ENCODE data around the gene MRPL4. TPM values are rescaled to one million over a fixed set of nuclear protein-coding genes. Genes with fewer than 3 reads are reported as not detected.

MRPL4 gene
- total and polyA plus RNA-seq, 10 of the 15 experiments (the other 5 are each of a cell fraction or from before 2014, with no cell fraction given) = 0.79 to 221 (median 112) TPM

GRCh38 chr19:10270180-10270615 lies 18.2 kb downstream of the MRPL4 start (continued):
- peak; percentile 64; the same call in 1 of the 2 replicates for TF ChIP-seq TCF12 (IDR thresholded peaks at IDR 0.05; ENCODE audit: low read depth, low read length)
- no peak; the same call in 1 of the 2 replicates for TF ChIP-seq NFIC (IDR thresholded peaks at IDR 0.05; ENCODE audit: low read depth, low read length)
- peak; percentile 17 for TF ChIP-seq SMARCA5 (IDR thresholded peaks at IDR 0.05)
- TF ChIP-seq, protein P1, sequence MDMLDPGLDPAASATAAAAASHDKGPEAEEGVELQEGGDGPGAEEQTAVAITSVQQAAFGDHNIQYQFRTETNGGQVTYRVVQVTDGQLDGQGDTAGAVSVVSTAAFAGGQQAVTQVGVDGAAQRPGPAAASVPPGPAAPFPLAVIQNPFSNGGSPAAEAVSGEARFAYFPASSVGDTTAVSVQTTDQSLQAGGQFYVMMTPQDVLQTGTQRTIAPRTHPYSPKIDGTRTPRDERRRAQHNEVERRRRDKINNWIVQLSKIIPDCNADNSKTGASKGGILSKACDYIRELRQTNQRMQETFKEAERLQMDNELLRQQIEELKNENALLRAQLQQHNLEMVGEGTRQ (IDR thresholded peaks at IDR 0.05; ENCODE audit: borderline replicate concordance, low read depth, low read length) = no peak
- TF ChIP-seq ZNF384 (IDR thresholded peaks at IDR 0.05; ENCODE audit: borderline replicate concordance, low read depth, low read length) = no peak
- peak in 1 of 2 experiments; percentile 67; a peak in 1 of 4 replicates for TF ChIP-seq ETV6 (conservative IDR thresholded peaks at IDR 0.05 in 1 of 2, IDR thresholded peaks at IDR 0.05 in 1 of 2; ENCODE audit: borderline replicate concordance in 1 of 2, low read depth in 1 of 2)
- TF ChIP-seq CUX1 (IDR thresholded peaks at IDR 0.05; ENCODE audit: insufficient replicate concordance, low read depth, low read length) = no peak
- TF ChIP-seq CBFB (IDR thresholded peaks at IDR 0.05; ENCODE audit: low read depth) = peak; percentile 80; the same call in 1 of the 2 replicates
- TF ChIP-seq POU2F2 (IDR thresholded peaks at IDR 0.05; ENCODE audit: borderline replicate concordance, low read depth, low read length) = peak; percentile 41; the same call in 1 of the 3 replicates
- TF ChIP-seq STAT3 (IDR thresholded peaks at IDR 0.05; ENCODE audit: low read depth, low read length) = no peak
- TF ChIP-seq MXI1 (IDR thresholded peaks at IDR 0.05; ENCODE audit: low read depth, low read length) = peak; percentile 41; the same call in 1 of the 2 replicates
- peak; percentile 30 for TF ChIP-seq RELA (IDR thresholded peaks at IDR 0.05; ENCODE audit: borderline replicate concordance, partially characterized antibody)
- TF ChIP-seq SKIL (IDR thresholded peaks at IDR 0.05; ENCODE audit: low read depth, poor library complexity, severe bottlenecking) = peak; percentile 39
- TF ChIP-seq, protein P2, sequence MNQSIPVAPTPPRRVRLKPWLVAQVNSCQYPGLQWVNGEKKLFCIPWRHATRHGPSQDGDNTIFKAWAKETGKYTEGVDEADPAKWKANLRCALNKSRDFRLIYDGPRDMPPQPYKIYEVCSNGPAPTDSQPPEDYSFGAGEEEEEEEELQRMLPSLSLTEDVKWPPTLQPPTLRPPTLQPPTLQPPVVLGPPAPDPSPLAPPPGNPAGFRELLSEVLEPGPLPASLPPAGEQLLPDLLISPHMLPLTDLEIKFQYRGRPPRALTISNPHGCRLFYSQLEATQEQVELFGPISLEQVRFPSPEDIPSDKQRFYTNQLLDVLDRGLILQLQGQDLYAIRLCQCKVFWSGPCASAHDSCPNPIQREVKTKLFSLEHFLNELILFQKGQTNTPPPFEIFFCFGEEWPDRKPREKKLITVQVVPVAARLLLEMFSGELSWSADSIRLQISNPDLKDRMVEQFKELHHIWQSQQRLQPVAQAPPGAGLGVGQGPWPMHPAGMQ (IDR thresholded peaks at IDR 0.05; ENCODE audit: borderline replicate concordance) = 0 out of 2 replicates have a peak, but pooled peaks have one; percentile 22
- TF ChIP-seq, protein P3, sequence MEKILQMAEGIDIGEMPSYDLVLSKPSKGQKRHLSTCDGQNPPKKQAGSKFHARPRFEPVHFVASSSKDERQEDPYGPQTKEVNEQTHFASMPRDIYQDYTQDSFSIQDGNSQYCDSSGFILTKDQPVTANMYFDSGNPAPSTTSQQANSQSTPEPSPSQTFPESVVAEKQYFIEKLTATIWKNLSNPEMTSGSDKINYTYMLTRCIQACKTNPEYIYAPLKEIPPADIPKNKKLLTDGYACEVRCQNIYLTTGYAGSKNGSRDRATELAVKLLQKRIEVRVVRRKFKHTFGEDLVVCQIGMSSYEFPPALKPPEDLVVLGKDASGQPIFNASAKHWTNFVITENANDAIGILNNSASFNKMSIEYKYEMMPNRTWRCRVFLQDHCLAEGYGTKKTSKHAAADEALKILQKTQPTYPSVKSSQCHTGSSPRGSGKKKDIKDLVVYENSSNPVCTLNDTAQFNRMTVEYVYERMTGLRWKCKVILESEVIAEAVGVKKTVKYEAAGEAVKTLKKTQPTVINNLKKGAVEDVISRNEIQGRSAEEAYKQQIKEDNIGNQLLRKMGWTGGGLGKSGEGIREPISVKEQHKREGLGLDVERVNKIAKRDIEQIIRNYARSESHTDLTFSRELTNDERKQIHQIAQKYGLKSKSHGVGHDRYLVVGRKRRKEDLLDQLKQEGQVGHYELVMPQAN (conservative IDR thresholded peaks at IDR 0.05) = peak; percentile 15; the same call in 1 of the 2 replicates
- peak; percentile 16 for TF ChIP-seq NBN (IDR thresholded peaks at IDR 0.05)
- peak; percentile 38; the same call in 1 of the 2 replicates for TF ChIP-seq TAF1 (IDR thresholded peaks at IDR 0.05; ENCODE audit: borderline replicate concordance, low read depth, low read length)
- TF ChIP-seq NR2F1 (conservative IDR thresholded peaks at IDR 0.05) = peak; percentile 78
- no peak for TF ChIP-seq HDAC2 (IDR thresholded peaks at IDR 0.05)

Data from GM12878 (cell line).